HCT116 (cell line): ENCODE results near the gene PIH1D1.

ENCODE experiments used
- CTCF ChIP-seq, 3 experiments: fragments of 200-600 bp in 1 of 3; sonication (generic) in 1 of 3; IDR thresholded peaks in 2 of 3; conservative IDR thresholded peaks in 1 of 3; 2 replicates each; pipeline ENCODE4 v1.5.1; 2012 to 2017; ENCODE audit warnings: low read depth in 2 of 3, low read length in 2 of 3, antibody characterized with exemption in 1 of 3, borderline replicate concordance in 1 of 3, control low read depth in 1 of 3, mild to moderate bottlenecking in 1 of 3, mixed read lengths in 1 of 3, mixed run types in 1 of 3, moderate library complexity in 1 of 3; ENCODE audit not compliant: insufficient read depth in 1 of 3
- EGR1 ChIP-seq: IDR thresholded peaks from 2 replicates; pipeline ENCODE4 v1.6.1; 2012; ENCODE audit warnings: low read depth
- EZH2phosphoT487 ChIP-seq: fragments of 200-600 bp; IDR thresholded peaks from 2 replicates; pipeline ENCODE4 v1.6.1; 2018; ENCODE audit warnings: antibody characterized with exemption, borderline replicate concordance
- POLR2A ChIP-seq: IDR thresholded peaks from 2 replicates; pipeline ENCODE4 v1.7.0; 2011; ENCODE audit warnings: borderline replicate concordance; ENCODE audit not compliant: insufficient read depth, insufficient read length; ENCODE audit errors: extremely low read depth
- RAD21 ChIP-seq: IDR thresholded peaks from 2 replicates; pipeline ENCODE4 v1.6.1; 2012; ENCODE audit warnings: low read depth, mild to moderate bottlenecking
- ZNF274 ChIP-seq: fragments of 200-500 bp; sonication (Bioruptor generic); IDR thresholded peaks from 2 replicates; pipeline ENCODE4 v1.6.1; 2014; ENCODE audit warnings: mild to moderate bottlenecking, low read depth, low read length, inconsistent platforms

- TF ChIP-seq ZNF274 (no peak), POLR2A (peak; percentile 84), CTCF (IDR thresholded peaks at IDR 0.05 in 2 of 3, conservative IDR thresholded peaks at IDR 0.05 in 1 of 3; ENCODE audit: borderline replicate concordance in 1 of 3, insufficient read depth in 1 of 3, low read depth in 2 of 3, low read length in 2 of 3) (no peak), EZH2phosphoT487 (no peak), EGR1 (peak; percentile 76), RAD21 (no peak)
These were observed 1.6 kb upstream of the PIH1D1 start, which contains the start of gene ALDH16A1 for GRCh38 chr19:49453013-49453756.
